Nucleus accumbens (tissue), 56 donors: ENCODE data around the gene BCO2.

Source experiments
- DNase-seq, 56 donors: peaks; one replicate each; lab custom pipeline; 2025; lab: John Stamatoyannopoulos, UW

The BCO2 gene

GRCh38 chr11:112211536-112211935, 36.2 kb downstream of the BCO2 start:
- DNase-seq: no peak

DNA sequence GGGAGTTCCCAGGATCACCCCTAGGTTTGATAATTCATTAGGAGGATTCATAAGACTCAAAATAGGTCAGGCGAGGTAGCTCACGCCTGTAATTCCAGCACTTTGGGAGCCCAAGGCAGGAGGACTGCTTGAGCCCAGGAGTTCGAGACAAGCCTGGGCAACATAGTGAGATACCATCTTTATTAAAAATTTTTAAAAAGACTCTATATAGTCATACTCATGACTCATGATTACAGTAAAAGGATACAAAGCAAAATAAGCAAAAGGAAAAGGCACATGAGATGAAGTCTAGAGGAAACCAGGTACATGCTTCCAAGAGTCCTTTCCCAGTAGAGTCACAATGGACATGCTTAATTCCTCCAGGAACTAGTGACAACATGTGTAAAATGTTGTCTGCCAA, 37.0 kb downstream of the BCO2 start:
- DNase-seq: no peak

DNA sequence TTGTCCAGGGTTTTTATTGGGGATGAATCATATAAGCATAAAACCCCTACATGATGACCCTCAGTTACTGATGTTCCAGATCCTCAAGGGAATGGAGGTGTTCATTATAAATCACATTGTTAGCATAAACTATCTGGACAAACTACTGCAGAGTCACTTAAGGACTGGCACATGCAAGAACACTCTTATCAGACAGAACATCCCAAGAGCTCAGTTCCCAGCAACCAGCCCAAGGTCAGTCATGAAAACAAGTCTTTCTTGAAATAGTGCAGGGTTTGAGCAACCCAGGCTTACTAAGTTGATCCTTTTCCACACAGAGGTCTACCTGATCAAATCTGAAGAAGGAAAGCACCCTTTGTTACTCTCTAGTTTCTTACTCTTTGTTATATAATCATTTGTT, 37.4 kb downstream of the BCO2 start:
- DNase-seq: no peak

DNA sequence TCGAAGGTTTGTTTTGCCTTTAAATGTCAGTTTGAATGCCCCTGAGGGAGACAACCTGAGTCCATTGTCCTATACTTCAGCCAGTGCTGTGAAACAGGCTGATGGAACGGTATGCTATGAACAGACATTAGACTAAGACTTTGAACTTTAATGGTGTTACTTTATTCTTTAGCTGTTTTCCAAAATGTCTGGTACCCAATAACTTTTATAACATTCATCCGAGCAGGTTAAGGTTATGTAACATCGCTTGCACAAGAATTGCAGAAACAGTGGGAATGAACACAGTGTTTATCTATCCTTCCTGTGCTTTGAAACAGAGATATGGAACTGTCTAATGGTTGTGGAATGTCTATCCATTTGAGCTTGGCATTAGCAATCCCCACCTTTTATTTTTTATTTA, 38.4 kb downstream of the BCO2 start:
- no peak for DNase-seq

DNA sequence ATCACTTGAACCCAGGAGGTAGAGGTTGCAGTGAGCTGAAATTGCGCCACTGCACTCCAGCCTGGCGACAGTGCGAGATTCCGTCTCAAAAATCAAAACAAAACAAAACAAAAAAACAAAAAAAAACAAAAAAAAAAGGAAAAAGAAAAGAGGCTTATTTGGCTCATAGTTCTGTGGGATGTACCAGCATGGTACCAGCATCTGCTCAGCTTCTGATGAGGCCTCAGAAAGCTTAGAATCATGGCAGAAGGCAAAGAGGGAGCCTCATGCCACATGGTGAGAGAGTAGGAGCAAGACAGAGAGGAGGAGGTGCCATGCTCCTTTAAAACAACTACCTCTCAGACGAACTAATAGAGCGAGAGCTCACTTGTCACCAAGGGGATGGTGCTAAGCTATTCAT, 40.3 kb downstream of the BCO2 start:
- no peak for DNase-seq

DNA sequence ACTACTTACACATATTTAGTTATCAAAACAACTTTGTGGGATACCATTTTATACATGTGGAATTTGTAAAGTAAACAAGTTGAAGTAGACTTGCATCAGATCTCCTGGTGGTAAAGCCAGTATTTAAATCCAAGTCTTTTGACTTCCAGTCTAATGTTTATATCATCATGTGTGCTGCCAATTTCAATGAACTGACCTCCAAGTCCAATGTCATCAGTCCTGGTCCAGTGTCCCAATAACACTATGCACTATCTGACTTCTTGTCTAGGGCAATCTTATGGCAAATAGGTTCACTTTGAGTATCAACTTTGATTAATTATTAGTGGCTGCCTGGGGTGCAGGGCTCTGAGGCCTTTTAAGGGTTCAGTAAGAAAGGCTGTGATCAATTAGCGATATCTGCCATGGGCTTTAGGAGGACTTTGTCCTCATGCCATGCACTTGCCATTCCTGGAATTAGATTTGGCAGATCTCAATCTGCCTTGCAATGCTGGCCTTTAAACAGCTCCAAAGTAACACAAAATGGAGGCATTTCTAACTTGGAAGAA, 41.3 kb downstream of the BCO2 start:
- DNase-seq: no peak

DNA sequence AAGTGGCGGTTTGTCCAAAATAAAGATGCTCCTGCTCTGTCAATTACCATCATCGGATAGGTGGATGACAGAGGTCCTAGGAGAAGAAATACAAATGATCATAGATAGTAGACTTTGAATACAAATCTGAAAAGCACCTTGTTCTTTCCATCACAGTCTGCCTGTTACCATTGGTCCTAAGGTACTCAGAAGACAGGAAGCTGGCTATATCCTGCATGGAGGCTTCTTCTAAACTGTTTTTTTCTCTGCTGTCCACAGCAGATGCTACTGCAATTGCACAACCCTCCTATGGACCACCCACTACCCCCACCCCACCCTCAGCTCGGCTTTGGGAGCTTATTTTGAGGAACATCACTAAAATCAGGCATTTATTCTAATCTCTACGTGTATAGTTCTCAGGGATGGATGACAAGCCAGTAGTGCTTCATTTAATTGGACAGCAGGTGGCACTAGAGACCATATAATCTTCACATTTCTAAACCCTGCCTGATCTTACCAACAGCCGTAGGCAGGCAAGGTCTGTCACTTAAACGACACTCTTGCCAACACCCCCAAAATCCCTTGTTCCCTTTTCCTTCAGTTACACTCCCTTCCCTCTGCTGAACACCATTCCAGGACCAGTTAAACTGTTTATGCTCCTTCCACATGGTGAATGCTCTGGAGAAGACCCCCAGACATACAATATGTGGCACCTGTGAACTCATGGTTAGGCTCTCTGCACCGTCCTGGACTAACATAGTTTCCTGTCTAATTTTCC, 44.3 kb downstream of the BCO2 start:
- DNase-seq: peak in 40 of 56 donors; percentile 1 to 70 (median 18)

DNA sequence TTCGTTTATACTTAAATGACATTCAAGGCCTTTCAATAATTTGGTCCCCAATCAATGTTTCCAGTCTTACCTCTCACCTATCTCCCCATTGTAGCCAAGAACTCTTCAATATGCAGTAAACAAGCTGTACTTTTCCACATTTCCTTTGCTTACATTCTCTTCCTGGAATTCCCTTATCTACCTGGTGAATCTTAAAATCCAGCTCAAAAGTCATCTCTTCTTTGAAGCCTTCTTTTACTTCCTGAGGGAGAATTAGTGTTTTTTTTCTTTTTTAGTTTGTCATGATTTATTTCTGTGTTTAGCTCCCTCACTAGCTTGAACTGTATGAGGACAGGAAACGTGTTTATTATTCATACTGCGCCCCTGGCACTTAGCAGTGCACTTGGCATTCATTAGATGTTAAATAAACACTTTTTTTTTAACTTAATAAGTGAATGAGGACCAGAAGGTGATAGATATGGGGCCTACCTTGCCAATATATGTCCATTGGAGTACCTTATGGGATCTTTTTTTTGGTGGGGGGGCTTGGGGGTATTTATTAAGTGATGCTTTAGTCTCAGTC, 46.0 kb downstream of the BCO2 start:
- no peak for DNase-seq

DNA sequence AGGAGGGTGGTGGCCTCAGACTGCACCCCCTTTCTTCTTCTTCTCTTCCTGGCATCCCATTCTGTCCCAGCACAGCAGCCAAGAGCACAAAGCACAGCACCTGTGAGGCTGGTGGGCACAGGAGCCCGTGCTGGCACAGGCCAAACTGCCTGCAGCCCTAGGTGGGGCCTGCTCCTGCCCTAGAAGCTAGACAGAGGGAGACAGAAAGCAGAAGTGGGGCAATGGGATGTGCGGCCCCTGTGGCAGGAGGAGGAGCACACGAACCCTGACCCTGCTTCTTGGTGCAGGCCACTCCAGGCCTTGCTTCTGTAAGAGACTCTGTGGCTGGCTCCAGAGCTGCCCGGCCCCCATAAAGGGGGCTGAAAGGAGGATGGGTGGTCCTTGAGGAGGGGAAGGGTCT, 47.0 kb downstream of the BCO2 start:
- DNase-seq: no peak

DNA sequence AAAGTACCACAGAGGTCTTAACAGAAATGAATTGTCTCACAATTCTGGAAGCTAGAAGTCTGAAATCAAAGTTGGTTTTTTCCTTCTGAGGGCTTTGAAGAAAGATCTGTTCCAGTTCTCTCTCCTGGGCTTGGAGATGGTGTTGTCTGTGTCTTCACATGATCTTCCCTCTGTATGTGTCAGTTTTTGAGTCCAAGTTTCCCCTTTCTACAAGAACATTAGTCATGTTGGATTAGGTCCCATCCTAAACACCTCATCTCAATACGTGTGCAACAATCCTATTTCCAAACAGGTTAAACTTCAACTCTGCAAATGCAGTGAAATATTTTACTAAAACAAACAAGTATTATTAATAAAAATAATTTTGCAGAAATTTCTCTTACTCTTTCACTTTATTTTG, 47.8 kb downstream of the BCO2 start:
- DNase-seq: no peak

GRCh38 chr11:112223754-112224532, 48.6 kb downstream of the BCO2 start:
- no peak for DNase-seq

GRCh38 chr11:112225753-112226061, 50.4 kb downstream of the BCO2 start:
- peak in 3 of 56 donors; percentile 41 to 48 (median 43) for DNase-seq

GRCh38 chr11:112226062-112226830, 50.9 kb downstream of the BCO2 start, which contains the start of gene PTS:
TSS of gene PTS (plus strand) at chr11:112226428. CDS start at chr11:112226444, 16 bp downstream.
- DNase-seq: peak in 55 of 56 donors; percentile 46 to 97 (median 88)

DNA sequence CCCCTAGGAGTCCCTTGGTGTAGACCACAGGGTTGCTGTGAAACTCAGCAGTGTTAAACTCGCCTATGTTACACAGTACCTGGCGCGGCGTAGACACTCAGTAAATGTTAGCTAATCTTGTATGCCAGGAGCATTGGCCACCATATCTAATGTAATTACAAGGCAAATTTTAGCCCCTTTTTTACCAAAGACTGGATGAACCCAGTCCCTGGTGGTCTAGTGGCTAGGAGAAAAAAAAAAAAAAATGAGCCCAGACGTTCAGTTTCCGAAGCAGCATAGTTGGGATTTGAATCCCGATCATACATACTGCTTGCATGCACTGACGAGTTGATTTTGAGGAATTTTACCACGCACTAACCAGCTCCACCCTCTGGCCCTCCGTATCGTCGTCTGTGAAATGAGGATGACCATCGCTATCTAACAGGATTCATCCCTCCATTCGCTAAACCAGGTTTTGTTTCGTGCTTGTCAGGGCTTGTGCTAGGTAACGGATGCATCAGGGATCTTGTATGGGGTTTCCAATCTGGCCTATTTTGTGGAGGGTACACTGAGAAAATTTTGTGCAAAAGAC, 51.6 kb downstream of the BCO2 start:
- peak in 10 of 56 donors; percentile 2 to 43 (median 24) for DNase-seq

DNA sequence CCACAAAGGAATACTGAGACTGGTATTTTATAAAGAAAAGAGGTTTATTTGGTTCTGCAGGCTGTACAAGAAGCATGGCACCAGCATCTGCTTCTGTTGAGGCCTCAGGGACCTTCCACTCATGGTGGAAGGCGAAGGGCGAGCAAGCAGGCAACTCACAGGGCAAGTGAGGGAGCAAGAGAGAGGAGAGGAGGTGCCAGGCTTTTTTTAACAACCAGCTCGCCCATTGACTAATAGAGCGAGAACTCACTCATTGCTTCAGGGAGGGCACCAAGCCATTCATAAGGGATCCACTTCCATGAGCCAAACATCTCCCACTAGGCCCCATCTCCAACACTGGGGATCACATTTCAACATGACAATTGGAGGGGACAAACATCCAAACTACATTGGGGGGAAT, 52.2 kb downstream of the BCO2 start:
- peak in 1 of 56 donors; percentile 0 for DNase-seq

- no peak for DNase-seq
Measured at GRCh38 chr11:112228706-112229105, 53.4 kb downstream of the BCO2 start.

DNA sequence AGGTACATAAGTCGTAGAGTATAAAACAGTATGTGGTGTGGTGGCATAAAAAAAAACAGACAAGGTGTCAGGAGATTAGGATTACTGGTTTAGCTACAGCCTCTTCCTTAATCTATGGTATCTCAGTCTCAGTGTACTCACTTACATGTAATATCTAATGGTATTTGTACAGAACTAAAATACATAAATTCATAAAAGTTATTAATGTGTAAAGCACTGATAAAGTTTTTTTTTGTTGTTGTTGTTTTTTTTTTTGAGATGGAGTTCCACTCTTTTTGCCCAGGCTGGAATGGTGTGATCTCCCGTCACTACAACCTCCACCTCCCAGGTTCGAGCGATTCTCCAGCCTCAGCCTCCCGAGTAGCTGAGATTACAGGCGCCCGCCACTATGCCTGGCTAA, 53.8 kb downstream of the BCO2 start:
- DNase-seq: no peak

- DNase-seq: no peak
Measured at GRCh38 chr11:112229746-112230433, 54.6 kb downstream of the BCO2 start.

DNA sequence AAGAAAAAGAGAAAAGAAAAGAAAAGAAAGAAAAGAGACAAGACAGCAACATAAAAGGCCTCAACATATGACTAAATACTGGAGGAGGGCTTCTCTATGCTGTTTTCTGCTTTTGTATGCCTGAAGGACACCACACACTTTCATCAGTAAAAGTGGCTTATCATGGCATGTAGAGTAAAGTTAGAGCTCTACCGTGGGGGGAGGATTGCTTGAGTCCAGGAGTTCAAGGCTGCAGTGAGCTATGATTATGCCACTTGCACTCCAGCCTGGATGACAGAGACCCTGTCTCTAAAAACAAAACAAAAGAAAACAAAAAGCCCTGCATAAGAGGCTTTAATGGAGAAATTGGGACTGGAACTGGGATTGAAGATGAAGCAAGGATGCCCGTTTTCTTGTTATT, 56.6 kb downstream of the BCO2 start:
- no peak for DNase-seq
